Esophagus muscularis mucosa (tissue), 4 donors: ENCODE data around the gene LRRC4. TPM values are rescaled to one million over a fixed set of nuclear protein-coding genes. Genes with fewer than 3 reads are reported as not detected.

Source experiments
- DNase-seq: peaks from one replicate; pipeline ENCODE4 v3.0.0-alpha.2; 2017; ENCODE audit errors: extremely low spot score
- H3K27ac ChIP-seq, 4 donors: fragments of 200-600 bp; sonication (generic); replicated peaks in 1 of 4; 1 replicate in 3 of 4; 2 replicates in 1 of 4; pipeline ENCODE4 v1.5.1; 2016 to 2019; ENCODE audit warnings: mild to moderate bottlenecking in 1 of 4
- H3K27me3 ChIP-seq, 4 donors: fragments of 200-600 bp; sonication (generic); one replicate each; pipeline versions ENCODE4 v1.5.1 to v1.6.0; 2016 to 2019
- H3K36me3 ChIP-seq, 4 donors: fragments of 200-600 bp; sonication (generic); one replicate each; pipeline ENCODE4 v1.5.1; 2016 to 2019
- H3K4me1 ChIP-seq, 4 donors: fragments of 200-600 bp; sonication (generic); one replicate each; pipeline ENCODE4 v1.5.1; 2016 to 2019
- H3K4me3 ChIP-seq, 4 donors: fragments of 200-600 bp; sonication (generic); 1 replicate in 2 of 4; 2 replicates in 2 of 4; pipeline ENCODE4 v1.5.1; 2016 to 2019; ENCODE audit warnings: mild to moderate bottlenecking in 4 of 4, moderate library complexity in 1 of 4
- H3K9me3 ChIP-seq, 4 donors: fragments of 200-600 bp; sonication (generic); 1 replicate in 3 of 4; 2 replicates in 1 of 4; pipeline ENCODE4 v1.5.1; 2016 to 2019
- EP300 ChIP-seq: sonication (generic); formaldehyde crosslinking; IDR thresholded peaks from one replicate; pipeline ENCODE4 v1.6.1; 2017; ENCODE audit warnings: antibody characterized with exemption
- POLR2A ChIP-seq: fragments of 450-650 bp; IDR thresholded peaks from one replicate; pipeline ENCODE4 v1.6.1; 2017; ENCODE audit warnings: antibody characterized with exemption, moderate library complexity, mild to moderate bottlenecking, low read depth
- POLR2AphosphoS5 ChIP-seq, 2 donors: sonication (generic); formaldehyde crosslinking; IDR thresholded peaks; one replicate each; pipeline ENCODE4 v1.6.1; 2017; ENCODE audit warnings: antibody characterized with exemption in 2 of 2
- WGBS: methylation state at CpG from one replicate; pipeline ENCODE4 v1.1.5; 2018; 5-methylcytosine and 5-hydroxymethylcytosine counted together
- intact Hi-C: fragments of 100-400 bp; cut with DNase I; formaldehyde crosslinking; loops from one replicate; pipeline ENCODE4 v1.15.1; 2023
- total RNA-seq, 4 donors: library from RNA; depleted of rRNA; stranded (reverse); fragments of >200 nt; gene quantifications; one replicate each; pipeline versions ENCODE4 v1.1.0 to v1.2.1, GENCODE V29; 2016
- TF ChIP-seq, protein P1 (sequence below), 3 experiments: fragments of 200-600 bp in 2 of 3; fragments of 450-650 bp in 1 of 3; sonication (generic) in 2 of 3; IDR thresholded peaks; one replicate each; pipeline ENCODE4 v1.5.1; 2017 to 2019; ENCODE audit warnings: antibody characterized with exemption in 3 of 3, mild to moderate bottlenecking in 2 of 3, moderate library complexity in 1 of 3

LRRC4 gene
- total RNA-seq, 4 donors from 2014 or later: under 0.01 to 1.3 (median 0.79) TPM

GRCh38 chr7:128045766-128046165, 14.5 kb upstream of the LRRC4 start:
- H3K9me3 ChIP-seq: no peaks in the 10 kb centered on the region
- no peak overlapping the region for H3K27ac ChIP-seq
- no peak for DNase-seq
- no peak for TF ChIP-seq POLR2A
- WGBS: 85% methylated on average over 1 of the region's 1 CpG
- no peaks in the 10 kb centered on the region for H3K27me3 ChIP-seq
- H3K36me3 ChIP-seq: no peaks in the 10 kb centered on the region
- H3K4me3 ChIP-seq: no peak overlapping the region
- intact Hi-C loops: no loop called here
- H3K4me1 ChIP-seq: peaks cover 0 to 7% (median 5%) of the 10 kb centered on the region in 4 donors

GRCh38 chr7:128045158-128045557, 13.9 kb upstream of the LRRC4 start:
- no peak overlapping the region for H3K4me3 ChIP-seq
- no peaks in the 10 kb centered on the region for H3K36me3 ChIP-seq
- intact Hi-C loops: no loop called here
- no peaks in the 10 kb centered on the region for H3K9me3 ChIP-seq
- DNase-seq: no peak
- H3K27me3 ChIP-seq: no peaks in the 10 kb centered on the region
- H3K4me1 ChIP-seq: peaks cover 0 to 9% (median 6%) of the 10 kb centered on the region in 4 donors
- no peak overlapping the region for H3K27ac ChIP-seq
- WGBS: 100% methylated on average over 1 of the region's 1 CpG
- TF ChIP-seq POLR2AphosphoS5 (IDR thresholded peaks at IDR 0.05) (no peak), POLR2A (no peak), EP300 (no peak)
- TF ChIP-seq, protein P1, sequence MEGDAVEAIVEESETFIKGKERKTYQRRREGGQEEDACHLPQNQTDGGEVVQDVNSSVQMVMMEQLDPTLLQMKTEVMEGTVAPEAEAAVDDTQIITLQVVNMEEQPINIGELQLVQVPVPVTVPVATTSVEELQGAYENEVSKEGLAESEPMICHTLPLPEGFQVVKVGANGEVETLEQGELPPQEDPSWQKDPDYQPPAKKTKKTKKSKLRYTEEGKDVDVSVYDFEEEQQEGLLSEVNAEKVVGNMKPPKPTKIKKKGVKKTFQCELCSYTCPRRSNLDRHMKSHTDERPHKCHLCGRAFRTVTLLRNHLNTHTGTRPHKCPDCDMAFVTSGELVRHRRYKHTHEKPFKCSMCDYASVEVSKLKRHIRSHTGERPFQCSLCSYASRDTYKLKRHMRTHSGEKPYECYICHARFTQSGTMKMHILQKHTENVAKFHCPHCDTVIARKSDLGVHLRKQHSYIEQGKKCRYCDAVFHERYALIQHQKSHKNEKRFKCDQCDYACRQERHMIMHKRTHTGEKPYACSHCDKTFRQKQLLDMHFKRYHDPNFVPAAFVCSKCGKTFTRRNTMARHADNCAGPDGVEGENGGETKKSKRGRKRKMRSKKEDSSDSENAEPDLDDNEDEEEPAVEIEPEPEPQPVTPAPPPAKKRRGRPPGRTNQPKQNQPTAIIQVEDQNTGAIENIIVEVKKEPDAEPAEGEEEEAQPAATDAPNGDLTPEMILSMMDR (IDR thresholded peaks at IDR 0.05): no peak

GRCh38 chr7:128044064-128044463, 12.8 kb upstream of the LRRC4 start:
- WGBS: 94% methylated on average over 5 of the region's 5 CpGs
- Histone ChIP-seq H3K36me3 (no peaks in the 10 kb centered on the region), H3K4me1 (peaks cover 0 to 9% (median 6%) of the 10 kb centered on the region in 4 donors), H3K9me3 (no peaks in the 10 kb centered on the region), H3K27ac (no peak overlapping the region), H3K4me3 (no peak overlapping the region), H3K27me3 (no peaks in the 10 kb centered on the region)
- intact Hi-C loops: no loop called here
- no peak for DNase-seq
- no peak for TF ChIP-seq POLR2A
- TF ChIP-seq, protein P1 (IDR thresholded peaks at IDR 0.05): no peak

DNA sequence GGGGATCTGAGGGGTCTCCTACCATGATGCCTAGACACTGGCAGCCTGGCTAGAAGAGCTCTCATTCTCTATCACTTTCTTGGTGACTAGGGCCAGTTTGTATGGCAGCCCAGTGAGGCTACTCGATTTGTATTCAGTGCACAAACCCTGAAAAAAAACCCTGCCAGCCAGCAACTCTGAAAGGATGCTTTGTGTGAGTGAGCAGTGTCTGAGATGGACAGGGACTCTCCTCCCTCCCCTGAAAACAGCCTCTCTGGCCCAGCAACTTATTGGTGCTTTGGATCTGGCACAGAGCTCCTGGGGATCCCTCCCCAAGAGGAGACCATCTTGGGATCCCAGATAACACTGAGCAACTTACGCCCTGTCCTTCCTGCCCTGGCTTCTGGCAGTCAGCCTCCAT, 10.8 kb upstream of the LRRC4 start:
- intact Hi-C loops: no loop called here
- Histone ChIP-seq H3K4me1 (peaks cover 0 to 9% (median 6%) of the 10 kb centered on the region in 4 donors), H3K27me3 (no peaks in the 10 kb centered on the region), H3K27ac (no peak overlapping the region), H3K36me3 (no peaks in the 10 kb centered on the region), H3K4me3 (no peak overlapping the region), H3K9me3 (no peaks in the 10 kb centered on the region)
- no peak for DNase-seq
- 78% methylated on average over 2 of the region's 2 CpGs for WGBS
- no peak for TF ChIP-seq POLR2A
- no peak for TF ChIP-seq POLR2AphosphoS5 (IDR thresholded peaks at IDR 0.05)
- TF ChIP-seq EP300: no peak
- TF ChIP-seq, protein P1 (IDR thresholded peaks at IDR 0.05): no peak

DNA sequence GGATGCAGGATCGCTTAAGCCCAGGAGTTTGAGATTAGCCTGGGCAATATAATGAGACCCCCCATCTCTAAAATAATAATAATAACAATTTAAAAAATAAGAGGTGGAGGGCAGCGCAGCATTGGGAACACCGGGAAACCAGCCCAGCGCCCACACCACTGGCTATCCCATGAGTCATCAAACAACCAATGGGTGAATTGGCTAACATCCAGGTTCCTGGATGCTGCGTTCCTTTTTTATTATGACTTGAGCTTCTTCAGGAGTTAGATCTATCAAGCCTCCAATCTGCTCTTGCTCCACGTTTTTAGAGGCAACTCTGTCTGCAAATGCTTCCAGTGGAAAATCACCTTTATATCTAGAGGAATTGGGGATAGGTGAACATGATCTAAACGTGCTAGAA, 10.0 kb upstream of the LRRC4 start:
- H3K27ac ChIP-seq: no peak overlapping the region
- no peaks in the 10 kb centered on the region for H3K27me3 ChIP-seq
- TF ChIP-seq EP300 (no peak), POLR2A (no peak), POLR2AphosphoS5 (IDR thresholded peaks at IDR 0.05) (no peak)
- TF ChIP-seq, protein P1 (IDR thresholded peaks at IDR 0.05): no peak
- no peaks in the 10 kb centered on the region for H3K9me3 ChIP-seq
- no peak overlapping the region for H3K4me3 ChIP-seq
- peaks cover 0 to 9% (median 6%) of the 10 kb centered on the region in 4 donors for H3K4me1 ChIP-seq
- WGBS: 58% methylated on average over 7 of the region's 7 CpGs
- no peak for DNase-seq
- intact Hi-C loops: no loop called here
- no peaks in the 10 kb centered on the region for H3K36me3 ChIP-seq
